Stomach smooth muscle (tissue), 2 donors: Measurements from ENCODE around the gene BEX1.
A peak's percentile ranks its signal among the peaks of the same experiment; 100 is the strongest.
"Not testable (repeated sequence)": the region's sequence is repeated elsewhere in the genome, so short reads cannot be mapped to it uniquely, and the experiment has no call there.

ENCODE experiments used
- H3K27ac ChIP-seq: one replicate; pipeline ENCODE4 v1.7.0; 2013; ENCODE audit warnings: mild to moderate bottlenecking, low read length, inconsistent platforms
- H3K27me3 ChIP-seq, 2 donors: one replicate each; pipeline ENCODE4 v1.7.0; 2013; ENCODE audit warnings: low read length in 2 of 2; ENCODE audit not compliant: insufficient read depth in 2 of 2, control insufficient read depth in 1 of 2
- H3K36me3 ChIP-seq, 2 donors: one replicate each; pipeline ENCODE4 v1.7.0; 2013; ENCODE audit warnings: low read length in 2 of 2; ENCODE audit not compliant: control insufficient read depth in 2 of 2, insufficient read depth in 2 of 2
- H3K4me1 ChIP-seq: one replicate; pipeline ENCODE4 v1.7.0; 2013; ENCODE audit warnings: low read length; ENCODE audit not compliant: control insufficient read depth, insufficient read depth
- H3K4me3 ChIP-seq, 2 donors: one replicate each; pipeline ENCODE4 v1.7.0; 2013; ENCODE audit warnings: low read length in 2 of 2
- H3K9ac ChIP-seq, 2 donors: one replicate each; pipeline ENCODE4 v1.7.0; 2013; ENCODE audit warnings: low read length in 2 of 2, mild to moderate bottlenecking in 1 of 2
- H3K9me3 ChIP-seq, 2 donors: one replicate each; pipeline ENCODE4 v1.7.0; 2013; ENCODE audit warnings: low read length in 2 of 2; ENCODE audit not compliant: control insufficient read depth in 2 of 2
- donor health status: healthy.
- donor health status: Pancreatic carcinoma.

The BEX1 gene

GRCh38 chrX:103081051-103081450 is 17.1 kb upstream of the BEX1 start:
- H3K4me3 ChIP-seq: no peak overlapping the region
- no peak overlapping the region for H3K27ac ChIP-seq
- no peaks in the 10 kb centered on the region for H3K9me3 ChIP-seq
- no peak overlapping the region for H3K9ac ChIP-seq
- H3K36me3 ChIP-seq: no peaks in the 10 kb centered on the region
- peaks cover 0 to 14% of the 10 kb centered on the region in 2 donors for H3K27me3 ChIP-seq
- no peaks in the 10 kb centered on the region for H3K4me1 ChIP-seq

- Histone ChIP-seq H3K4me1 (no peaks in the 10 kb centered on the region), H3K4me3 (no peak overlapping the region), H3K27ac (no peak overlapping the region), H3K9ac (no peak overlapping the region), H3K9me3 (no peaks in the 10 kb centered on the region), H3K27me3 (peaks cover 0 to 8% of the 10 kb centered on the region in 2 donors), H3K36me3 (no peaks in the 10 kb centered on the region)
Measured at GRCh38 chrX:103073467-103073866, 9.5 kb upstream of the BEX1 start.

- no peaks in the 10 kb centered on the region for H3K27me3 ChIP-seq
- no peak overlapping the region for H3K4me3 ChIP-seq
- H3K4me1 ChIP-seq: no peaks in the 10 kb centered on the region
- no peaks in the 10 kb centered on the region for H3K36me3 ChIP-seq
- H3K9me3 ChIP-seq: no peaks in the 10 kb centered on the region
- H3K9ac ChIP-seq: no peak overlapping the region
- no peak overlapping the region for H3K27ac ChIP-seq
Measured at GRCh38 chrX:103066606-103067005, 2.6 kb upstream of the BEX1 start.

- no peak overlapping the region for H3K27ac ChIP-seq
- H3K9ac ChIP-seq: no peak overlapping the region
- no peaks in the 10 kb centered on the region for H3K9me3 ChIP-seq
- no peaks in the 10 kb centered on the region for H3K4me1 ChIP-seq
- no peaks in the 10 kb centered on the region for H3K27me3 ChIP-seq
- no peaks in the 10 kb centered on the region for H3K36me3 ChIP-seq
- H3K4me3 ChIP-seq: peak overlapping the region; percentile 40 to 62
Measured at GRCh38 chrX:103063191-103063845, 653 bp downstream of the BEX1 start.

GRCh38 chrX:103061486-103061885 is 2.5 kb downstream of the BEX1 start:
- H3K4me3 ChIP-seq: no peak overlapping the region
- H3K9ac ChIP-seq: no peak overlapping the region
- no peaks in the 10 kb centered on the region for H3K36me3 ChIP-seq
- H3K27me3 ChIP-seq: no peaks in the 10 kb centered on the region
- H3K4me1 ChIP-seq: no peaks in the 10 kb centered on the region
- no peak overlapping the region for H3K27ac ChIP-seq
- no peaks in the 10 kb centered on the region for H3K9me3 ChIP-seq

GRCh38 chrX:103056902-103057301 is 7.1 kb downstream of the BEX1 start:
- Histone ChIP-seq H3K27me3 (peaks cover 0 to 3% of the 10 kb centered on the region in 2 donors), H3K9me3 (no peaks in the 10 kb centered on the region), H3K36me3 (no peaks in the 10 kb centered on the region), H3K27ac (no peak overlapping the region), H3K4me3 (no peak overlapping the region), H3K9ac (no peak overlapping the region), H3K4me1 (no peaks in the 10 kb centered on the region)

GRCh38 chrX:103052625-103053024 is 11.3 kb downstream of the BEX1 start:
- Histone ChIP-seq H3K4me3 (no peak overlapping the region), H3K9ac (no peak overlapping the region), H3K4me1 (no peaks in the 10 kb centered on the region), H3K27ac (no peak overlapping the region), H3K36me3 (no peaks in the 10 kb centered on the region), H3K27me3 (peaks cover 0 to 3% of the 10 kb centered on the region in 2 donors), H3K9me3 (no peaks in the 10 kb centered on the region)

GRCh38 chrX:103051260-103051789 is 12.6 kb downstream of the BEX1 start:
- H3K4me1 ChIP-seq: no peaks in the 10 kb centered on the region
- H3K27me3 ChIP-seq: peaks cover 0 to 3% of the 10 kb centered on the region in 2 donors
- no peak overlapping the region for H3K27ac ChIP-seq

GRCh38 chrX:103033371-103033770 is 30.6 kb downstream of the BEX1 start:
- not testable (repeated sequence) for H3K9ac ChIP-seq, H3K27me3 ChIP-seq, H3K4me3 ChIP-seq, H3K36me3 ChIP-seq, H3K4me1 ChIP-seq, H3K27ac ChIP-seq, H3K9me3 ChIP-seq

More at GRCh38 chrX:103051260-103051789, 12.6 kb downstream of the BEX1 start:
- Histone ChIP-seq H3K36me3 (no peaks in the 10 kb centered on the region), H3K9me3 (peaks cover 0 to 3% of the 10 kb centered on the region in 2 donors), H3K9ac (no peak overlapping the region), H3K4me3 (no peak overlapping the region)

GRCh38 chrX:103017542-103017941 is 46.4 kb downstream of the BEX1 start:
- no peaks in the 10 kb centered on the region for H3K36me3 ChIP-seq
- no peaks in the 10 kb centered on the region for H3K9me3 ChIP-seq
- peaks cover 0 to 5% of the 10 kb centered on the region in 2 donors for H3K27me3 ChIP-seq
- H3K4me1 ChIP-seq: no peaks in the 10 kb centered on the region
- no peak overlapping the region for H3K4me3 ChIP-seq
- H3K9ac ChIP-seq: no peak overlapping the region
- H3K27ac ChIP-seq: no peak overlapping the region

- H3K4me3 ChIP-seq: no peak overlapping the region
- H3K27ac ChIP-seq: no peak overlapping the region
- H3K4me1 ChIP-seq: no peaks in the 10 kb centered on the region
- no peaks in the 10 kb centered on the region for H3K36me3 ChIP-seq
- peaks cover 0 to 5% of the 10 kb centered on the region in 2 donors for H3K27me3 ChIP-seq
- H3K9ac ChIP-seq: no peak overlapping the region
- H3K9me3 ChIP-seq: no peaks in the 10 kb centered on the region
Measured at GRCh38 chrX:103012945-103013344, 51.0 kb downstream of the BEX1 start.
